GM18907 (cell line): ENCODE measurements around the gene CNOT4.
"Not testable (repeated sequence)": the region's sequence is repeated elsewhere in the genome, so short reads cannot be mapped to it uniquely, and the experiment has no call there.

ENCODE experiments used
- ATAC-seq: cut with Tn5 transposase; IDR thresholded peaks from one replicate; pipeline ENCODE4 v1.9.1; 2021; ENCODE audit warnings: mild to moderate bottlenecking, moderate library complexity; ENCODE audit not compliant: unreplicated experiment

Gene CNOT4

GRCh38 chr7:135366843-135367508, 142.9 kb downstream of the CNOT4 start:
- no peak for ATAC-seq

DNA sequence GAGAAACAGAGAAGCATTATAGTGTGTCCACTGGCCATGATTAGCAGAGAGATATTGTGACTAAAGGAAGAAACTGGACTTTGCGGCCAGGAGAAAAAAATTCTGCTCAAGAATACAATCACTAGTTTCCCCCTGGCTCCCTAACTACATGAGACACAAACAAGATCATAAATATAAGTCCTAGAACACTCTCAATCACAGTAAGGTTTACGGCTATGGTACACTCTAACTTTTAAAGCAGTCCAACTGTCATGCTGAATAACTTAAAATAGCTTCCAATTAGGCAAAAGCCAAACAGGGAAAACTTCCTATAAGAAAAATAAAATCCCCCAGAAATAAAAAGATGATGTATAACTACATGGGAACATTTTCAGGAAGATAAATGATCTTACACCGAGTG, 144.2 kb downstream of the CNOT4 start:
- no peak for ATAC-seq

- ATAC-seq: no peak
Measured at GRCh38 chr7:135364206-135364605, 145.7 kb downstream of the CNOT4 start.

- ATAC-seq: no peak
Measured at GRCh38 chr7:135362871-135363270, 147.0 kb downstream of the CNOT4 start.

GRCh38 chr7:135361788-135362187, 148.1 kb downstream of the CNOT4 start:
- no peak for ATAC-seq

DNA sequence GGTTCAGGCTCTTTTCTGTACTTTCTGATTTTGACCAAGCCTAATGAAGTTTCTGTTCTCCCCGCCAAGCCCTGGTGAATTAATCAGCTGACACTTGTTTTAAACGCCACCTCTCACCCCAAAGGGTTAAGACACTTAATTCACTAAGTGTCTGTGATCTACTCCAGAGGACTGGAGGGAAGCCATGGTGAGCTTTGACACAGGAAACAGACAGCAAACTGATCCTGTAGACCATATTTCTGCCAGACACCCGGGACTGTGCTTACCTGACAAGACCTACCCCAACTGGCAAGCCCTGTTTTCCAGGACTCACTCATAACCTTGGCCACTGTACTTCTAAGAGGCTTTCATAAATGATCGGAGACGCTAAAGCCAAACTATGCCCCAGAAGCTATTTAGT, 150.3 kb downstream of the CNOT4 start:
- no peak for ATAC-seq

- ATAC-seq: no peak
Measured at GRCh38 chr7:135355377-135356048, 154.4 kb downstream of the CNOT4 start.

DNA sequence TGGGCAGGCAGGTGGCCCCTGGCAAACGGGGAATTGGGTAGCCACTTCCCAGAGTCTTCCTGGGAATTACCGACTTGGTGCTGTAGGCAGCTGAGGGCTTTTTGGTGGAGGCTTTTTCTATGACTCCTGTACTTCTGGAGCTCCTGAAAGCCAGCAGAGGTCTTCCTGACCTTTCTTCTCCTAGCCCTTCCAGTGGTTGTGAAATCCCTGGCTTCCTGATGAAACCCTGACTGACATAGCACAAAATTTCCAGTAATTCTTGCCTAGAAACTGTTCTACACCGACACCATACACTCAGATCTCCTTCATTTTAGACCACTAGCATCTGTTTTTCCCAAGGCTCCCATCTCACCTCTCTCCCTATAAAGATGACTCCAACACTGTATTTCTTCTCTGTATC, 156.1 kb downstream of the CNOT4 start:
- no peak for ATAC-seq

GRCh38 chr7:135352285-135352684, 157.6 kb downstream of the CNOT4 start:
- ATAC-seq: no peak

DNA sequence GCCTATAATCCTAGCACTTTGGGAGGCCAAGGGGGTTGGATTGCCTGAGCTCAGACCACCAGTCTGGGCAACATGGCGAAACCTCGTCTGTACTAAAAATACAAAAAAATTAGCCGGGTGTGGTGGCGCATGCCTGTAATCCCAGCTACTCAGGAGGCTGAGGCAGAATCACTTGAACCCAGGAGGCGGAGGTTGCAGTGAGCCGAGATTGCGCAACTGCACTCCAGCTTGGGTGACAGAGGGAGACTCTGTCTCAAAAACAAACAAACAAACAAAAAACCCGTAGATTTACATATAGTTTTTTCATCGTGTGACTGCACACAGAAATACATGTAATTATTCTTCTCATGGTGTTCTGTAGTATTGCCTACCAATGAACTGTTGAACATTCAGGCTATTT, 158.8 kb downstream of the CNOT4 start:
- not testable (repeated sequence) for ATAC-seq

DNA sequence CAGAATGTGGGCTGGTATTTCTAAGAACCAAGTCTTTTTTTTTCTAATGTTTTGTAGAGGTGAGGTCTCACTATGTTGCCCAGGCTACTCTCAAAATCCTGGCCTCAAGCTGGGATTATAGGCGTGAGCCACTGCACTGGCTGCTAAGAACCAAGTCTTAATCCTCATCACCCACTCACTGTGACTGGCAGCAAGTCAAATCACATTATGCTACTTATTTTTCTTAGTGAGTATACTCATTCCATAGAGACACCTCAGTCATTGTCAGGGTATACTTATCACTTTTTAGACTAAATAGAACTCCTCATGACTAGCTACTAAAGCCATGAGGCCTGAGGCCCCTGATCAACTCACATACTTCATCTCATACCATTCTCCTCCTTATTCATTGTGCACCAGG, 160.2 kb downstream of the CNOT4 start:
- ATAC-seq: no peak

DNA sequence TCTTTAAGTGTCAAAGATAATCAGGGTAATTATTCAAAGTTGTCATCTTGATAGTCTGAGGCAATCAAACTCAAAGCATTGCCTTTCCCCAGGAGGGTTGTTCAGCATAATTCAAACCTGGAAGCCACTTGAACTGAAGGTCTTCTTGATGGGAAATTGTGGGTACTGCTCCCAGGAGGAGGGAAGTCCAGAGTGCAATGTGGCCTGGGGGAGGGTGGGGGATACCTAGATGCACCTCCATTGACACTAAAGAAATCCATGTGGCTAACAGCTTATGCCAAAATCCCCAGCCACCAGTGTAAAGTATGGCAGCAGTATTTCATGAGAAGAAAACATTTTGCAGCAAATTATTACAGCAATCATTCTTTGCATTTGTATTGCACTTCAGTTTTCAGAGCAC, 161.4 kb downstream of the CNOT4 start:
- ATAC-seq: no peak

DNA sequence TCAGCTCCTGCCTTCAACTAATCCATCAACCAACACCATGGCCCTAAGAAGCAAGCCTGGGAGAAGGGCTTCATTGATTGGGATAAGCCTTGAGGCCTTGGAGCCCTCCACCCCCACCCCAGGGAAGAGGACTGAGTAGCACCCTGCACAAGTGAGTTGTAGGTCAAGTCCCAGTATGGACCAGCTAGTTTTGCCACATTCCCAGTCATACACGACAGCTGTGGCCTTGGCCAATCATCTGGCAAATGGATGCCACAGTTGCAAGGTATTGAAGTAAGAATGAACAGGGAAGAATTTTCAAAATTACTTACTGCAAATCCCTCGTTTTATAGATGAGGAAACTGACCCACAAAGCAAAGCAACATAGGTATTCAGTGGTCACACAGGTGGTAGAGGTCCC, 166.5 kb downstream of the CNOT4 start:
- no peak for ATAC-seq

GRCh38 chr7:135342887-135343286, 167.0 kb downstream of the CNOT4 start:
- no peak for ATAC-seq

DNA sequence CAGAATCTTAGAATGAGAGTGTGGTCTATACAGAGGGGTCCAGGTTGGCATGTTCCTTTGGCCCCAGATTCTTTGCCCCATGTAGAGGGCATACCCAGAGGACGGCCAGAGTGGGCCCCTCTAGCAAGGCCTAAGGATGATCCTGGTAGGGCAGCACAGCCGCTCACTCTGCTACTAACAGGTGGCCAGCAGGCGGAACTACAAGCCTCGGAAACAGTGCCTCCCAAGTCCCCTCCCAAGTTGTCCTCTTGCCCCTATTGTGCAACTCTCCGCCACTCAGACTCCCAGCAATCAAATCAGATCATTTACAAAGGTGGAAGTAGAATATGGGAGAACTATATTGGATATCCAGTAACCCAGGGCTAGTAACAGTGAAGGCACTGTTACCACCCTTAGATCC, 168.9 kb downstream of the CNOT4 start:
- ATAC-seq: no peak

DNA sequence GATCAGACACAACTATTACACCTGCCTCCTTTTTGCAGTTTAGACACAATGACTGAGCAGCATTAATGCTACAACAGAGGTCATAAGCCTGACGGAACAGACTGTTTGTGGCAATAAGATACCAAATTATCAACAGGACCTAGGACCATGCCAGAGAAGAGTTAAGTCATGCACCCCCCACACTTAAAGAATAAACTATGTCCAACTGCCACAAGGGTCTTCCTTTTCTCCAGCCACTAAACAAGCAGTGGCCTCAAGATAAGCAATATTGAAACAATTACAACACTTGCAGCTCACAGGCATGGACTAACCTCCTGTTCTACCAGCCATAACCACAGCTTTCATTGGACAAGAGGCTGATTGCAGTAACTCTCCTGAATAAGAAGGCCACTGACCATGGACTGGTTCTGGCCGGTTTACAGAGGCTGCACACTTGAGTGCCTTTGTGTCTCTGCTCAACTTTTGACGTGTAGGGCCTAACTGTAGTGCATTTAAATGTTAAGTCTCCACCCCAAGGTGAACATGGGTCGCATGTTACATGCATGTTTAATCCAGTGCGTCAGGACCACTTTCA, 171.8 kb downstream of the CNOT4 start:
- no peak for ATAC-seq

- no peak for ATAC-seq
Measured at GRCh38 chr7:135337506-135337905, 172.4 kb downstream of the CNOT4 start.

DNA sequence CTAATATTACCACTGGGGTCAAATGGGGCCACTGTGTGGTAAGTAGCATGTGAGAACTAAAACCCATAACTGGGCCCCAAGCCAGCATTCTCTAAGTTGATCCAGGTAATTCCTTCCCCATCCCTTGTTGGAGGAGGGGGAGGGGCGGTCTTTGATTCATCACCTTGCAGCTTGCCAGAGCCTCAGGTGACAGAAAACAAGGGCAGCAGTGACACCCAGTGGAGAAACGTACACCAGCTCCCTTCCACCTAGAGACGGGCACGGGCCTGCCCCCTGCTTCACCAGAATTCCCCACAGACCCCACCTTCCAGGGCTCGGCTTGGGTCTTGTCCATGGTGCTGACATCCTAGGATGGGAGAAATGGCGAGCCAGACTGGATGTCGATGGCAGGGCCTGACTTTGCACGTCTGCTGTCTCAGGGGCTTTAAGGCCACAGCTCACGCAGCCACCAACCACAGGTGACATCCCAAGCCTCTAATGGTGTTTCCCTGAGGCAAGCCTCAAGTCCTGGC, 174.2 kb downstream of the CNOT4 start:
- peak; percentile 70 for ATAC-seq

DNA sequence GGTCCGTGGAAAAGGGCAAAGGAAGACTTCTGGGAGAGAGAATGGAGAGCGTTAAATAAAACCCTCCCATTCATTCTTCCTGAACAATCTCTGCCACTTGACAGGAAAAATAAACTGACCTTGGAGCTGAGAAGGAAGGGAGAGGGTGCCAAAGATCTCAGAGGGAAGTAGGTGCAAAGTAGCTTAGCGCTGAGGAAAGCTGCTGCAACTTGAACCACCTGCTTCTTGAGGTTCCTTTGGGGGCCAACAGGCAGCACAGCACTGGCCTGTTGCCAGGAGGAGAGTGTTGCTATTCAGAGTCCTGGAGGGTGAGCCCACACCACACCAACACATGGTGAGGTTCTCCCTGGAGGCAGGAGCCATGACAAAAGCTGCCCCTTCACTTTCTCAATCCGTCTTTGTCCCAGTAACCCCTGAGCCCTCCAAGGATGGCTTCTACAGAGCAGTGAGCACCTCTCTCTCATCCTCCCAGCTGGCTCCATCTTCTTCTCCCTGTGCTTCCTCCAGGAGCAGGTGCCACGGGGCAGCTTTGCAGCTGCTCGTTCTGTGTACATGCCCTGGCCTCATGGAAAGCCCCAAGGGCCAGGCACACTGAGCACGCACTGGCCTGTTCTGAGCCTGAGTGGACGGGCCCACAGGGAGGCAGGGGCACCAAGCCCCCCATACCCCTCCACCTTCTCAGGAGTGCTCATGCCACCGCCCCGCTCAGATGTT, 174.9 kb downstream of the CNOT4 start:
- no peak for ATAC-seq

GRCh38 chr7:135333946-135334345, 176.0 kb downstream of the CNOT4 start:
- no peak for ATAC-seq

DNA sequence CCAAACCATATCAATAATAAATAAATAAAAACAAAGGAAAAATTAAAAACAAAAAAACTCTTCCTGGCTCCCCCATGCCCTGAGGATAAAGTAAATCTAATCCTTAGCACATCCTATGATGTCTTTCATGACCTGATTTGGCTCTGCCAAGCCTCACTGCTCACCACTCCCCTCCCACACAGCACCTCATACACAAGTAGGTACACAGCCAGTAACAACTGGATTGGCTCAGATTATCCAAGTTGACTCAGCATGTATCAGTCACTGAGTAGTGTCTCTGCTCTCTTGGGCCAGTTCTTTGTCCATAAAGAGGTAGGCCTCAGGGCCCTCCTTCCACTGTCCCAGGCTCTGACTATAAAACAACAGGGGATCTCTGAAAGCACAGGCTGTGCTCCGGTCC, 176.7 kb downstream of the CNOT4 start:
- no peak for ATAC-seq

DNA sequence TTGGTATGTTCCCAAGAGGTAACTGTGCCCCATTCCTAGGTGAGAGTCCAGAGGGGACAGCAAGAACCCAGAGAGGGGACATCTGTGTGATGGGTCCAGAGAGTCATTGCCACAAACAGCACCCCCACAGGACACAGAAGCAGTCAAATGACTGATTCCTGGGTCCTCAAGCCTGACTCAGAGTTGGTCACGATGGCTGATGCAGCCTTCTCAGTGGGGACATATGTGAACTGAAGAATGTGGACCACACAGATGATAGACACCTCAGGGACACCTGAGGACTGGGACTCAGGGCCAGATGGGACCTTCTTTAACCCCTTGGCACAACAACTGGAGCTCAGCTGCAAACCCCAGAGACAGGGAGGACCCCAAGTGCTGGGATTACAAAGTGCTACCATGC, 179.8 kb downstream of the CNOT4 start:
- ATAC-seq: no peak
